Natural killer cell (primary cell): ENCODE results near the gene CLIC5. TPM values are rescaled to one million over a fixed set of nuclear protein-coding genes. Genes with fewer than 3 reads are reported as not detected.

Experiments used
- ATAC-seq, 3 donors: fragments of 150-1000 bp in 2 of 3; fragments of 200-7000 bp in 1 of 3; cut with Tn5 transposase; 1 replicate in 1 of 3; 2 replicates in 2 of 3; pipeline ENCODE4 v1.10.0; 2021; ENCODE audit warnings: mild to moderate bottlenecking in 2 of 3, moderate library complexity in 2 of 3
- DNase-seq, 2 donors: peaks; one replicate each; pipeline versions ENCODE4 v3.0.0 to v3.0.0-alpha.2; 2013 to 2021; ENCODE audit warnings: mixed read lengths in 1 of 2
- H3K27ac ChIP-seq: one replicate; pipeline ENCODE4 v1.5.1; 2013; ENCODE audit warnings: mild to moderate bottlenecking, low read length
- H3K27me3 ChIP-seq: one replicate; pipeline ENCODE4 v1.6.1; 2013; ENCODE audit warnings: low read length; ENCODE audit not compliant: control insufficient read depth, insufficient read depth
- H3K36me3 ChIP-seq: one replicate; pipeline ENCODE4 v1.6.1; 2013; ENCODE audit warnings: low read length; ENCODE audit not compliant: control insufficient read depth, insufficient read depth
- H3K4me1 ChIP-seq: one replicate; pipeline ENCODE4 v1.6.1; 2013; ENCODE audit warnings: low read length; ENCODE audit not compliant: control insufficient read depth, insufficient read depth
- H3K4me3 ChIP-seq: one replicate; pipeline ENCODE4 v1.5.1; 2013; ENCODE audit warnings: low read length
- H3K9me3 ChIP-seq: one replicate; pipeline ENCODE4 v1.6.1; 2013; ENCODE audit warnings: low read length; ENCODE audit not compliant: control insufficient read depth, insufficient read depth
- H3K27ac Mint-ChIP-seq, 2 donors: one replicate each; pipeline ENCODE4 v1.8.0; 2022; ENCODE audit warnings: mild to moderate bottlenecking in 2 of 2, mixed read lengths in 2 of 2, moderate library complexity in 1 of 2
- H3K27me3 Mint-ChIP-seq, 2 donors: one replicate each; pipeline ENCODE4 v1.8.0; 2022; ENCODE audit warnings: low read depth in 2 of 2, mixed read lengths in 2 of 2
- H3K36me3 Mint-ChIP-seq: one replicate; pipeline ENCODE4 v1.8.0; 2022; ENCODE audit warnings: mixed read lengths
- H3K4me1 Mint-ChIP-seq, 2 donors: one replicate each; pipeline ENCODE4 v1.8.0; 2022; ENCODE audit warnings: mixed read lengths in 2 of 2
- H3K4me3 Mint-ChIP-seq: one replicate; pipeline ENCODE4 v1.8.0; 2022; ENCODE audit warnings: mild to moderate bottlenecking, moderate library complexity, mixed read lengths
- H3K9me3 Mint-ChIP-seq, 2 donors: one replicate each; pipeline ENCODE4 v1.8.0; 2022; ENCODE audit warnings: mixed read lengths in 2 of 2
- CTCF ChIP-seq: fragments of 200-600 bp; IDR thresholded peaks from one replicate; pipeline ENCODE4 v1.8.0; 2022; ENCODE audit warnings: antibody characterized with exemption
- WGBS: methylation state at CpG from one replicate; pipeline ENCODE4 v1.1.7; 2013; ENCODE audit warnings: missing lambda C conversion rate; ENCODE audit not compliant: insufficient coverage; 5-methylcytosine and 5-hydroxymethylcytosine counted together
- intact Hi-C: fragments of 100-400 bp; cut with micrococcal nuclease; formaldehyde crosslinking; loops from one replicate; pipeline ENCODE4 v1.14.2; 2022
- total RNA-seq, 4 donors: library from RNA; stranded (reverse); fragments of 120-200 nt in 1 of 4; gene quantifications; one replicate each; pipeline versions ENCODE4 v1.2.3 to v1.2.4, GENCODE V29; 2013 to 2022

The CLIC5 gene
- total RNA-seq, 3 donors from 2014 or later (not counting 1 experiment from before 2014, with no cell fraction given): 0.52 to 1.7 (median 1.4) TPM

- ATAC-seq (no peak), DNase-seq (no peak)
- no peaks in the 10 kb centered on the region for H3K27me3 ChIP-seq
- no peak overlapping the region for H3K27ac ChIP-seq
- no peak overlapping the region for H3K4me3 ChIP-seq
- no peaks in the 10 kb centered on the region for H3K9me3 ChIP-seq
- H3K36me3 ChIP-seq: no peaks in the 10 kb centered on the region
- Mint-ChIP-seq H3K36me3 (no peaks in the 10 kb centered on the region), H3K4me1 (peaks cover 9 to 11% of the 10 kb centered on the region in 2 donors), H3K27me3 (peaks cover 6 to 42% of the 10 kb centered on the region in 2 donors), H3K27ac (no peak overlapping the region), H3K9me3 (no peaks in the 10 kb centered on the region), H3K4me3 (no peak overlapping the region)
- WGBS: no CpG with 5 or more reads among the region's 1 CpG
- peaks cover 4% of the 10 kb centered on the region for H3K4me1 ChIP-seq
- TF ChIP-seq CTCF: no peak
- intact Hi-C loops: no loop called here
Measured at GRCh38 chr6:45990162-45990561, 25.5 kb downstream of the CLIC5 start.

- no peak for TF ChIP-seq CTCF
- H3K4me3 ChIP-seq: no peak overlapping the region
- H3K4me1 ChIP-seq: peaks cover 9% of the 10 kb centered on the region
- H3K36me3 ChIP-seq: no peaks in the 10 kb centered on the region
- H3K9me3 ChIP-seq: no peaks in the 10 kb centered on the region
- H3K36me3 Mint-ChIP-seq: no peaks in the 10 kb centered on the region
- H3K9me3 Mint-ChIP-seq: no peaks in the 10 kb centered on the region
- no peak for ATAC-seq
- H3K27ac ChIP-seq: no peak overlapping the region
- intact Hi-C loops: no loop called here
- H3K4me1 Mint-ChIP-seq: peaks cover 16 to 18% of the 10 kb centered on the region in 2 donors
- H3K27me3 Mint-ChIP-seq: peaks cover 6 to 42% of the 10 kb centered on the region in 2 donors
- DNase-seq: no peak
- no peaks in the 10 kb centered on the region for H3K27me3 ChIP-seq
- no peak overlapping the region for H3K4me3 Mint-ChIP-seq
- WGBS: 90% methylated on average over 2 of the region's 2 CpGs
- no peak overlapping the region for H3K27ac Mint-ChIP-seq
Measured at GRCh38 chr6:45988635-45989034, 27.0 kb downstream of the CLIC5 start.

GRCh38 chr6:45987856-45988255, 27.8 kb downstream of the CLIC5 start:
- Histone ChIP-seq H3K4me3 (no peak overlapping the region), H3K27me3 (no peaks in the 10 kb centered on the region), H3K4me1 (peaks cover 9% of the 10 kb centered on the region), H3K27ac (no peak overlapping the region), H3K36me3 (no peaks in the 10 kb centered on the region), H3K9me3 (no peaks in the 10 kb centered on the region)
- Mint-ChIP-seq H3K4me3 (no peak overlapping the region), H3K9me3 (no peaks in the 10 kb centered on the region), H3K27ac (no peak overlapping the region), H3K36me3 (no peaks in the 10 kb centered on the region), H3K4me1 (peaks cover 16 to 18% of the 10 kb centered on the region in 2 donors), H3K27me3 (peaks cover 7 to 44% of the 10 kb centered on the region in 2 donors)
- intact Hi-C loops: no loop called here
- ATAC-seq (no peak), DNase-seq (no peak)
- 93% methylated on average over 1 of the region's 1 CpG for WGBS
- TF ChIP-seq CTCF: no peak

- Histone ChIP-seq H3K27ac (no peak overlapping the region), H3K4me3 (no peak overlapping the region), H3K4me1 (peaks cover 9% of the 10 kb centered on the region), H3K36me3 (no peaks in the 10 kb centered on the region), H3K9me3 (no peaks in the 10 kb centered on the region), H3K27me3 (no peaks in the 10 kb centered on the region)
- ATAC-seq (no peak), DNase-seq (no peak)
- Mint-ChIP-seq H3K27ac (no peak overlapping the region), H3K36me3 (no peaks in the 10 kb centered on the region), H3K4me1 (peaks cover 16 to 18% of the 10 kb centered on the region in 2 donors), H3K27me3 (peaks cover 10 to 48% of the 10 kb centered on the region in 2 donors), H3K9me3 (no peaks in the 10 kb centered on the region), H3K4me3 (no peak overlapping the region)
- no peak for TF ChIP-seq CTCF
- intact Hi-C loops: no loop called here
Measured at GRCh38 chr6:45986746-45987274, 28.9 kb downstream of the CLIC5 start.
